H1 (cell line): ENCODE results near the gene ADAM12. TPM values are rescaled to one million over a fixed set of nuclear protein-coding genes. Genes with fewer than 3 reads are reported as not detected.

Experiments
- EZH2 ChIP-seq: fragments of 200-600 bp; sonication (generic); IDR thresholded peaks from 2 replicates; pipeline ENCODE4 v1.7.1; 2012; ENCODE audit warnings: low read depth, mild to moderate bottlenecking, moderate library complexity, low read length, inconsistent platforms; ENCODE audit not compliant: severe bottlenecking
- GABPA ChIP-seq: IDR thresholded peaks from 2 replicates; pipeline ENCODE4 v1.6.1; 2011; ENCODE audit warnings: mild to moderate bottlenecking, low read length, moderate library complexity, borderline replicate concordance; ENCODE audit not compliant: insufficient read depth
- KDM5A ChIP-seq: fragments of 200-600 bp; IDR thresholded peaks from 2 replicates; pipeline ENCODE4 v1.7.1; 2012; ENCODE audit warnings: mild to moderate bottlenecking, low read length, inconsistent platforms, mixed read lengths
- NANOG ChIP-seq: IDR thresholded peaks from 2 replicates; pipeline ENCODE4 v1.6.1; 2011; ENCODE audit warnings: low read length, low read depth, mild to moderate bottlenecking, inconsistent platforms; ENCODE audit not compliant: insufficient read depth, poor library complexity, severe bottlenecking
- NRF1 ChIP-seq: IDR thresholded peaks from 2 replicates; pipeline ENCODE4 v1.6.1; 2011; ENCODE audit warnings: mild to moderate bottlenecking, low read depth, low read length, improper control_type of control experiment
- POU5F1 ChIP-seq: IDR thresholded peaks from 2 replicates; pipeline ENCODE4 v1.6.1; 2011; ENCODE audit warnings: low read depth, mild to moderate bottlenecking, low read length, moderate library complexity
- SUZ12 ChIP-seq: fragments of 200-600 bp; sonication (generic); IDR thresholded peaks from 2 replicates; pipeline ENCODE4 v1.6.1; 2012; ENCODE audit warnings: mild to moderate bottlenecking, inconsistent platforms, low read length, moderate library complexity, mixed read lengths
- ZNF274 ChIP-seq: IDR thresholded peaks from 2 replicates; pipeline ENCODE4 v1.7.0; 2012; ENCODE audit warnings: low read length, borderline replicate concordance; ENCODE audit errors: extremely low read depth
- polyA plus RNA-seq, 7 experiments: library from polyadenylated mRNA; depleted of rRNA in 3 of 7; stranded (reverse) in 5 of 7; unstranded in 2 of 7; fragments of >200 nt in 5 of 7; fragments of 200-250 nt in 2 of 7; gene quantifications; 1 replicate in 5 of 7; 2 replicates in 1 of 7; 4 replicates in 1 of 7; pipeline versions ENCODE4 v1.2.1 to v1.2.3, GENCODE V29; 2011 to 2013; ENCODE audit warnings: missing spikeins in 2 of 7, mixed read lengths in 2 of 7
- total RNA-seq: library from RNA; stranded (reverse); fragmentation: NEBNext Ultra II Directional; extraction: Animal tissue kit (Norgen Biotek cat#: 25700); gene quantifications from 2 replicates; pipeline ENCODE4 v1.2.1, GENCODE V29; 2021

Gene ADAM12
- total and polyA plus RNA-seq, 2 of the 8 experiments (the other 6 are each of a cell fraction or from before 2014, with no cell fraction given), result 0.07 to 0.17 TPM

- TF ChIP-seq ZNF274, result no peak
- no peak for TF ChIP-seq GABPA
- TF ChIP-seq KDM5A, result no peak
- no peak for TF ChIP-seq NANOG
- no peak for TF ChIP-seq SUZ12
- no peak for TF ChIP-seq EZH2
- TF ChIP-seq POU5F1, result no peak
- TF ChIP-seq NRF1, result no peak
Measured at GRCh38 chr10:126208726-126209302, 179.5 kb downstream of the ADAM12 start (continued).
